Right lobe of liver (tissue), 6 donors: ENCODE data around the gene ATP2B3. TPM values are rescaled to one million over a fixed set of nuclear protein-coding genes. Genes with fewer than 3 reads are reported as not detected.
A peak's percentile ranks its signal among the peaks of the same experiment; 100 is the strongest.

Experiments
- ATAC-seq, 4 donors: fragments of 200-7000 bp; cut with Tn5 transposase; one replicate each; pipeline ENCODE4 v1.9.1; 2020; ENCODE audit warnings: mild to moderate bottlenecking in 4 of 4, moderate library complexity in 4 of 4
- DNase-seq, 3 donors: peaks; one replicate each; pipeline ENCODE4 v3.0.0-alpha.2; 2020
- H3K27ac ChIP-seq, 3 donors: fragments of 200-600 bp; one replicate each; pipeline ENCODE4 v1.8.0; 2022
- H3K27me3 ChIP-seq, 2 donors: fragments of 200-600 bp; one replicate each; pipeline ENCODE4 v1.8.0; 2022
- H3K36me3 ChIP-seq, 4 donors: fragments of 200-600 bp; sonication (generic) in 1 of 4; one replicate each; pipeline versions ENCODE4 v1.5.1 to v1.8.0; 2017 to 2022; ENCODE audit warnings: control low read depth in 1 of 4
- H3K4me1 ChIP-seq, 4 donors: fragments of 200-600 bp; sonication (generic) in 1 of 4; one replicate each; pipeline versions ENCODE4 v1.5.1 to v1.8.0; 2017 to 2022; ENCODE audit warnings: control low read depth in 1 of 4
- H3K4me3 ChIP-seq, 3 donors: fragments of 200-600 bp; one replicate each; pipeline ENCODE4 v1.8.0; 2022
- H3K9me3 ChIP-seq, 4 donors: fragments of 200-600 bp; sonication (generic) in 1 of 4; one replicate each; pipeline versions ENCODE4 v1.5.1 to v1.8.0; 2017 to 2022; ENCODE audit warnings: control low read depth in 1 of 4
- POLR2A ChIP-seq: fragments of 450-650 bp; IDR thresholded peaks from one replicate; pipeline ENCODE4 v1.6.1; 2017; ENCODE audit warnings: antibody characterized with exemption, mild to moderate bottlenecking
- WGBS: methylation state at CpG from one replicate; pipeline ENCODE4 v1.1.6; 2018; ENCODE audit warnings: low coverage, low lambda C conversion rate; ENCODE audit not compliant: insufficient coverage; ENCODE audit errors: missing lambda C conversion rate; 5-methylcytosine and 5-hydroxymethylcytosine counted together
- intact Hi-C, 2 donors: fragments of 100-400 bp; cut with DNase I; formaldehyde crosslinking; loops; one replicate each; pipeline versions ENCODE4 v1.11.2 to v1.14.1; 2022
- total RNA-seq, 6 experiments: library from RNA; depleted of rRNA in 2 of 6; stranded (reverse); fragments of >200 nt in 2 of 6; fragmentation: NEBNext Ultra II Directional in 3 of 6; extraction: Animal tissue kit (Norgen Biotek cat#: 25700) in 3 of 6; gene quantifications; one replicate each; pipeline versions ENCODE4 v1.1.0 to v1.2.4, GENCODE V29; 2016 to 2023
- TF ChIP-seq, protein P1 (sequence below), 4 donors: fragments of 200-600 bp in 3 of 4; fragments of 450-650 bp in 1 of 4; IDR thresholded peaks; one replicate each; pipeline versions ENCODE4 v1.5.1 to v1.8.0; 2016 to 2022; ENCODE audit warnings: antibody characterized with exemption in 4 of 4, mild to moderate bottlenecking in 2 of 4
- donor health status: DM: no; HTN: yes; CAD: no.
- donor health status: DM: no; HTN: no; CAD: no.
- donor health status: DM: no; HTN: no; CAD: no.
- donor health status: DM: no; HTN: yes; CAD: no.
- donor health status: DM: no; HTN: yes; CAD: no.

ATP2B3 gene
- total RNA-seq, 6 experiments from 2014 or later, result 0.07 TPM; not detected in 5

DNA sequence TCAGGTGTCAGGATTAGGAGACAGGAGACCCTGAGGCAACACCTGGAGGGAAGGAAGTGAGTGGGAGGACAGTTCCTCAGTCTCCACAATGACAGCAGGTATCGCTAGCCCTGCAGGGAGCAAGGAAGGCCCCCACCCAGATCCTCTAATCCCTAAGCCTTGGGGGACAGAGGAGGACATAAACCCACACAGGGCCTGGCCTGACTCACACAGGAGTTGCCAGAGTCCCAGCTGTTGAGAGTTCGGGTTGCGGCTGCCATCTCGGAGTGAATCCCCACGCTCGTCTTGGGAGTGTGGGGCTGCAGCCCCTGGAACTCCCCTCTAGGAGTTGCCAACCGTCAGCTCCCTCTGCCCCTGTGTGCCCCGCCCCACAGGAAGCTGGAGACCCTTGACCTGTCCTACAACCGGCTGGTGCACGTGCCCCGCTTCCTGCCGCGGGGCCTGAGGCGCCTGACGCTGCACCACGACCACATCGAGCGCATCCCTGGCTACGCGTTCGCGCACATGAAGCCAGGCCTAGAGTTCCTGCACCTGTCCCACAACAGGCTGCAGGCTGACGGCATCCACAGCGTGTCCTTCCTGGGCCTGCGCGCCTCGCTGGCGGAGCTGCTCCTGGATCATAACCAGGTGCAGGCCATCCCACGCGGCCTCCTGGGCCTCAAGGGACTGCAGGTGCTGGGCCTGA, 31.9 kb upstream of the ATP2B3 start:
- no peaks in the 10 kb centered on the region for H3K9me3 ChIP-seq
- no peaks in the 10 kb centered on the region for H3K4me1 ChIP-seq
- TF ChIP-seq, protein P1, sequence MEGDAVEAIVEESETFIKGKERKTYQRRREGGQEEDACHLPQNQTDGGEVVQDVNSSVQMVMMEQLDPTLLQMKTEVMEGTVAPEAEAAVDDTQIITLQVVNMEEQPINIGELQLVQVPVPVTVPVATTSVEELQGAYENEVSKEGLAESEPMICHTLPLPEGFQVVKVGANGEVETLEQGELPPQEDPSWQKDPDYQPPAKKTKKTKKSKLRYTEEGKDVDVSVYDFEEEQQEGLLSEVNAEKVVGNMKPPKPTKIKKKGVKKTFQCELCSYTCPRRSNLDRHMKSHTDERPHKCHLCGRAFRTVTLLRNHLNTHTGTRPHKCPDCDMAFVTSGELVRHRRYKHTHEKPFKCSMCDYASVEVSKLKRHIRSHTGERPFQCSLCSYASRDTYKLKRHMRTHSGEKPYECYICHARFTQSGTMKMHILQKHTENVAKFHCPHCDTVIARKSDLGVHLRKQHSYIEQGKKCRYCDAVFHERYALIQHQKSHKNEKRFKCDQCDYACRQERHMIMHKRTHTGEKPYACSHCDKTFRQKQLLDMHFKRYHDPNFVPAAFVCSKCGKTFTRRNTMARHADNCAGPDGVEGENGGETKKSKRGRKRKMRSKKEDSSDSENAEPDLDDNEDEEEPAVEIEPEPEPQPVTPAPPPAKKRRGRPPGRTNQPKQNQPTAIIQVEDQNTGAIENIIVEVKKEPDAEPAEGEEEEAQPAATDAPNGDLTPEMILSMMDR (IDR thresholded peaks at IDR 0.05), result no peak
- no peak for TF ChIP-seq POLR2A
- 74% methylated on average over 12 of the region's 30 CpGs for WGBS
- no peaks in the 10 kb centered on the region for H3K27me3 ChIP-seq
- no peak overlapping the region for H3K4me3 ChIP-seq
- DNase-seq, result no peak
- no peak overlapping the region for H3K27ac ChIP-seq
- intact Hi-C loops, result no loop called here
- no peaks in the 10 kb centered on the region for H3K36me3 ChIP-seq
- ATAC-seq, result no peak

DNA sequence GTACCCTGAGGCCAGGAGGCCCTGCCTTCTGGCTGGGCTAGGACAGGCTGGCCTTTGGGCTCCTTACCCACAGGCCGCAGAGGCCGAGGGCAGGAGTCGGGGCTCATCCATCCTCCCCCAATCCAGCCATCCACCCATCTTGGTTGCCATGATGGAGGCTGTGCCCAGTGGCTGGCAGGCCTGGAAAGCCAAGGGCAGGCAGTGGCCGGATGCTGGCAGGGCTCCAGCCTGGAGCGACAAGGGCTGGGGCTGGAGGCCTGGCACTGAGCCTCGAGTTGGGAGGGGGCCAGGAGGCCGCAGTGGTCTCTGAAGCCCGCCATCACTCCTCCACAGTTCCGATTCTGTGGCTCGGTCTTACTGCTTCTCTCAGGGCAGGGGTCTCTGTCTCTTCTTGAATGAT, 31.3 kb upstream of the ATP2B3 start:
- ATAC-seq (no peak), DNase-seq (no peak)
- Histone ChIP-seq H3K27me3 (no peaks in the 10 kb centered on the region), H3K36me3 (no peaks in the 10 kb centered on the region), H3K4me3 (no peak overlapping the region), H3K9me3 (no peaks in the 10 kb centered on the region), H3K27ac (no peak overlapping the region), H3K4me1 (no peaks in the 10 kb centered on the region)
- intact Hi-C loops, result no loop called here
- 80% methylated on average over 1 of the region's 10 CpGs for WGBS
- TF ChIP-seq, protein P1 (IDR thresholded peaks at IDR 0.05), result no peak
- TF ChIP-seq POLR2A, result no peak

DNA sequence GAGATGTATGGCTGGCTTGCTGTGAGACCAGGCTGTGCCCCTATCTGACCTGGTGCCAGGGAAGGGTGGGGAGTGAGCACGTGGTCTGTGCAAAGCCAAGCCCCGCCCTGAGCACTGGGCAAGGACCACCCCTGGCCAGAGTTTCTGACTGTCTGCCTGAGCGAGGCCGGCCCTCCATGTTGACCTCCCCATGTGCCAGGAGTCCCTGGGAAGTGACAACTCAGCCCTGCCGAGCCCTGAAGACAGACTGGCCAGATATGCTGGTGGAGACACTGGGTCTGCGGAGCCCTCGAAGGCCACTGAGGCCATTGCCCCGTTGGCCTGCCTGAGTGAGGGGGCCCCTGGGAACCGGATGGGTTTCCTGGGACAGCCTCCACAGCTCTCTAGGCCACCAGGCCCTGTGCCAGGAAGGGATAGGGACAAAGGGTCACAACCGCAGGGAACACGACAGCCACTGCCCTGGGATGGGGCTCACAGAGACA, 29.8 kb upstream of the ATP2B3 start:
- intact Hi-C loops, result no loop called here
- DNase-seq (peak in 1 of 3 donors; percentile 57), ATAC-seq (peak; percentile 29 to 59 (median 44))
- Histone ChIP-seq H3K36me3 (no peaks in the 10 kb centered on the region), H3K9me3 (no peaks in the 10 kb centered on the region), H3K27ac (no peak overlapping the region), H3K27me3 (no peaks in the 10 kb centered on the region), H3K4me3 (no peak overlapping the region), H3K4me1 (no peaks in the 10 kb centered on the region)
- TF ChIP-seq, protein P1 (IDR thresholded peaks at IDR 0.05), result no peak
- TF ChIP-seq POLR2A, result no peak
- WGBS, result 60% methylated on average over 1 of the region's 11 CpGs

DNA sequence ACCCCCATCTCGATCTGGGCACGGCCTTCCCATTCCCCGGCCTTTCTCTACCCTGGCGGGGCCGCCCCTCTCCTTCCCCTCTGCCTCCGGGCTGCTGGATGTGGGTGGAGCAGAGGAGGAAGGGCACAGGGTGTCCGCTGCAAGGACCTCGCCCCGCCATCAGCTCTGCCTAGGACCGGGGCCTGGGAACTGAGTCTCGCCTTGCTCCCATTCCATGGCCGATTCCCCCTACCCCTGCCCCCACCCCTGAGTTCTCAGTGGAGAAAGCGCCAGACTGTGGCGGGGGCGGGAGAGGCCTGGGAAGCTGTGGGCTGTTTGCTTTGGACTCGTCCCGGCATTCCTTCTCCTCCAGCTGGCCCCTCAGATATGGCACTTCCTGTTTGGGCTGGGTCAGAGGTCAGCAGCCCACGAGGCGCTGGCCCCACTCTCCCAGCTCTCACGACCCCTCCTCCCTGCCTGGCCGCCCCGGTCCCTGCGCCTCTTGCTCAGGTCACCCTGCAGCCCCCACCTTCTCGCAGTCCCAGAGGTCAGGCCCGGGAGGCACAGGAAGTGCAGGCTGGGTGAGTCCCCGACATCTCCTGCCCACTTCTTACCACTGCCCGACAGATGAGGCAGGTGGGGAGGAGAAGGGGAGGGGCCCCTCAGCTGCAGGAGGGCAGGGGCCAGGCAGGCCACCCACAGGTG, 29.1 kb upstream of the ATP2B3 start:
- no peak for TF ChIP-seq POLR2A
- TF ChIP-seq, protein P1 (IDR thresholded peaks at IDR 0.05), result no peak
- DNase-seq, result peak in 1 of 3 donors; percentile 48
- peak; percentile 31 to 58 (median 46) for ATAC-seq
- WGBS, result 48% methylated on average over 9 of the region's 27 CpGs
- Histone ChIP-seq H3K9me3 (no peaks in the 10 kb centered on the region), H3K4me3 (no peak overlapping the region), H3K27me3 (no peaks in the 10 kb centered on the region), H3K4me1 (no peaks in the 10 kb centered on the region), H3K36me3 (no peaks in the 10 kb centered on the region), H3K27ac (peak overlapping the region in 1 of 3 donors; percentile 2)
- intact Hi-C loops, result no loop called here
